ENCODE results near the gene PXDN. TPM values are rescaled to one million over a fixed set of nuclear protein-coding genes. Genes with fewer than 3 reads are reported as not detected.

Gene PXDN
- total and polyA plus RNA-seq, 2 of the 13 experiments (the other 11 are each of a cell fraction or from before 2014, with no cell fraction given) = not detected

GRCh38 chr2:1651121-1652033 is 92.9 kb downstream of the PXDN start:
- H3K4me1 ChIP-seq (ENCODE audit: insufficient read depth, low read length) = no peaks in the 10 kb centered on the region
- no peaks in the 10 kb centered on the region for H3K36me3 ChIP-seq (replicated peaks in 1 of 2; ENCODE audit: control insufficient read depth in 1 of 2, insufficient read depth in 2 of 2, low read length in 2 of 2)
- ATAC-seq (no peak), DNase-seq (ENCODE audit: low spot score) (no peak), FAIRE-seq (no peak)
- under 1% methylated on average over 13 of the region's 16 CpGs for WGBS (ENCODE audit: low lambda C conversion rate)
- intact Hi-C loops (cut with micrococcal nuclease; ENCODE audit: unreplicated experiment) = no loop called here
- BruUV-seq (replicated peaks) = no TSS peak
- H2AFZ ChIP-seq (ENCODE audit: low read length) = no peak overlapping the region
- no peaks in the 10 kb centered on the region; the same call in 1 of the 2 replicates for H4K20me1 ChIP-seq (ENCODE audit: insufficient read depth, low read length)
- in situ Hi-C loops (cut with HindIII; ENCODE audit: extremely low pct_ligation_motif_present, low pct_unique_long_range_greater_than_20kb) = no loop called here
- H3K79me2 ChIP-seq (ENCODE audit: insufficient read depth, low read length) = no peaks in the 10 kb centered on the region
- H3K4me3 ChIP-seq (replicated peaks in 1 of 3; ENCODE audit: insufficient read depth in 1 of 3, low read depth in 2 of 3, low read length in 3 of 3) = no peak overlapping the region
- peaks cover 3 to 39% of the 10 kb centered on the region in 2 experiments; a peak in 3 of 5 replicates for H3K27me3 ChIP-seq (ENCODE audit: control insufficient read depth in 1 of 2, insufficient read depth in 2 of 2, low read length in 2 of 2)
- H3K9ac ChIP-seq (ENCODE audit: insufficient read depth, low read depth, low read length) = no peak overlapping the region
- H3K9me3 ChIP-seq (ENCODE audit: low read length) = no peaks in the 10 kb centered on the region
- POLR2A ChIA-PET = no interaction called here
- CTCF ChIA-PET (ENCODE audit: low intra/inter-chr PET ratio, low total read pairs) = no interaction called here
- no peak overlapping the region for H3K27ac ChIP-seq (ENCODE audit: extremely low read length, insufficient read depth, low read length)
- no peak overlapping the region for H3K4me2 ChIP-seq (ENCODE audit: low read depth, low read length)
- TF ChIP-seq ZSCAN29 (CRISPR knock-in tag; conservative IDR thresholded peaks at IDR 0.05) (no peak), DMAP1 (CRISPR knock-in tag; IDR thresholded peaks at IDR 0.05) (no peak), ZNF646 (CRISPR knock-in tag; IDR thresholded peaks at IDR 0.05) (no peak), ZSCAN9 (CRISPR knock-in tag; IDR thresholded peaks at IDR 0.05; ENCODE audit: borderline replicate concordance) (no peak), BATF2 (CRISPR knock-in tag; IDR thresholded peaks at IDR 0.05) (no peak)
- TF ChIP-seq, protein P1, sequence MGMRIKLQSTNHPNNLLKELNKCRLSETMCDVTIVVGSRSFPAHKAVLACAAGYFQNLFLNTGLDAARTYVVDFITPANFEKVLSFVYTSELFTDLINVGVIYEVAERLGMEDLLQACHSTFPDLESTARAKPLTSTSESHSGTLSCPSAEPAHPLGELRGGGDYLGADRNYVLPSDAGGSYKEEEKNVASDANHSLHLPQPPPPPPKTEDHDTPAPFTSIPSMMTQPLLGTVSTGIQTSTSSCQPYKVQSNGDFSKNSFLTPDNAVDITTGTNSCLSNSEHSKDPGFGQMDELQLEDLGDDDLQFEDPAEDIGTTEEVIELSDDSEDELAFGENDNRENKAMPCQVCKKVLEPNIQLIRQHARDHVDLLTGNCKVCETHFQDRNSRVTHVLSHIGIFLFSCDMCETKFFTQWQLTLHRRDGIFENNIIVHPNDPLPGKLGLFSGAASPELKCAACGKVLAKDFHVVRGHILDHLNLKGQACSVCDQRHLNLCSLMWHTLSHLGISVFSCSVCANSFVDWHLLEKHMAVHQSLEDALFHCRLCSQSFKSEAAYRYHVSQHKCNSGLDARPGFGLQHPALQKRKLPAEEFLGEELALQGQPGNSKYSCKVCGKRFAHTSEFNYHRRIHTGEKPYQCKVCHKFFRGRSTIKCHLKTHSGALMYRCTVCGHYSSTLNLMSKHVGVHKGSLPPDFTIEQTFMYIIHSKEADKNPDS (CRISPR knock-in tag; IDR thresholded peaks at IDR 0.05) = no peak
- TF ChIP-seq, protein P2, sequence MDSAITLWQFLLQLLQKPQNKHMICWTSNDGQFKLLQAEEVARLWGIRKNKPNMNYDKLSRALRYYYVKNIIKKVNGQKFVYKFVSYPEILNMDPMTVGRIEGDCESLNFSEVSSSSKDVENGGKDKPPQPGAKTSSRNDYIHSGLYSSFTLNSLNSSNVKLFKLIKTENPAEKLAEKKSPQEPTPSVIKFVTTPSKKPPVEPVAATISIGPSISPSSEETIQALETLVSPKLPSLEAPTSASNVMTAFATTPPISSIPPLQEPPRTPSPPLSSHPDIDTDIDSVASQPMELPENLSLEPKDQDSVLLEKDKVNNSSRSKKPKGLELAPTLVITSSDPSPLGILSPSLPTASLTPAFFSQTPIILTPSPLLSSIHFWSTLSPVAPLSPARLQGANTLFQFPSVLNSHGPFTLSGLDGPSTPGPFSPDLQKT (CRISPR knock-in tag; IDR thresholded peaks at IDR 0.05; ENCODE audit: borderline replicate concordance) = no peak
- TF ChIP-seq, protein P3, sequence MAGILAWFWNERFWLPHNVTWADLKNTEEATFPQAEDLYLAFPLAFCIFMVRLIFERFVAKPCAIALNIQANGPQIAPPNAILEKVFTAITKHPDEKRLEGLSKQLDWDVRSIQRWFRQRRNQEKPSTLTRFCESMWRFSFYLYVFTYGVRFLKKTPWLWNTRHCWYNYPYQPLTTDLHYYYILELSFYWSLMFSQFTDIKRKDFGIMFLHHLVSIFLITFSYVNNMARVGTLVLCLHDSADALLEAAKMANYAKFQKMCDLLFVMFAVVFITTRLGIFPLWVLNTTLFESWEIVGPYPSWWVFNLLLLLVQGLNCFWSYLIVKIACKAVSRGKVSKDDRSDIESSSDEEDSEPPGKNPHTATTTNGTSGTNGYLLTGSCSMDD (CRISPR knock-in tag; IDR thresholded peaks at IDR 0.05) = no peak
- TF ChIP-seq, protein P4, sequence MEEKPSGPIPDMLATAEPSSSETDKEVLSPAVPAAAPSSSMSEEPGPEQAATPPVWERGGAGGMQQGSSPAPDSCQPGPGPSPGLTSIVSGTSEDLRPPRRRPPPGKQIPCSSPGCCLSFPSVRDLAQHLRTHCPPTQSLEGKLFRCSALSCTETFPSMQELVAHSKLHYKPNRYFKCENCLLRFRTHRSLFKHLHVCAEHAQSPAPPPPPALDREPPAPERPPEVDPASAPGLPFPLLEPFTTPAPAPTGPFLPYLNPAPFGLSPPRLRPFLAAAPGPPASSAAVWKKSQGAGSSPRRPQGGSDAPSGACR (CRISPR knock-in tag; IDR thresholded peaks at IDR 0.05) = no peak
